Measurements from ENCODE around the gene TTC33.

TTC33 gene

DNA sequence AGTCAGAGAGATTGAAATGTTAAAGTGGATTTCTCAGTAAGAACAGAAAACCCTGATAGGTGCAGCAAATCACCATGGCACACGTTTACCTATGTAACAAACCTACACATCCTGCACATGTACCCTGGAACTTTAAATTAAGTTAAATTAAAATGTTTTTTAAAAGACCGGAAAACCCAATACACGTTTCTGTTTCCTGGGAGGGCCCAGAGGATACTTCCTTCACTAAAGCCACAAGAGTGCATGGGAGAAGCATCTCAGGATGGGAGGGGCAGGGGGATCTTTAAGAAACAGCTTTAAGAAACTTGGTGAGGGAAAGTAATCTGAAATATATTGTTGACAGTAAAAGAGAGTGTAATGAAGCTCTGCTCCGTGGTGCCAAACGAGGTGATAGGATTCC is 240.8 kb downstream of the TTC33 start:
- no peak for DNase-seq (ENCODE audit: low spot score)

DNA sequence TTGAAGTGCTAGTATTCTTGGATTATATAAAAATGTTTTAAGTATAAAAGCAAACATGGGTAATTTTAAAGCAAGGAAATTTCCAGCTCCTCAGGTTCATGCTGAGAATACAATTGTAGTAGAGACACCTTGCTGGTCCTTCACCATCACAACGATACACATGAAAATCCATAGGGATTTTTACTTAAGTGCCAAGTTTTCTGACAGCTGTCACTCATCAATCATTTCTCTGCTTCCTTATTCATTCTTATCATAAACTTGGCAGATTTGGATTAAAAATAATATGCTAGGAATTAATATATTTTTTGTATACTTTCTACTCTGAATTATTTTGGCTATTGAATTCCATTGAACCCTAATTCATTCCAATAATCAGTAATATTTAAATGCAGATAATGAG is 244.0 kb downstream of the TTC33 start:
- DNase-seq (ENCODE audit: low spot score): no peak

DNA sequence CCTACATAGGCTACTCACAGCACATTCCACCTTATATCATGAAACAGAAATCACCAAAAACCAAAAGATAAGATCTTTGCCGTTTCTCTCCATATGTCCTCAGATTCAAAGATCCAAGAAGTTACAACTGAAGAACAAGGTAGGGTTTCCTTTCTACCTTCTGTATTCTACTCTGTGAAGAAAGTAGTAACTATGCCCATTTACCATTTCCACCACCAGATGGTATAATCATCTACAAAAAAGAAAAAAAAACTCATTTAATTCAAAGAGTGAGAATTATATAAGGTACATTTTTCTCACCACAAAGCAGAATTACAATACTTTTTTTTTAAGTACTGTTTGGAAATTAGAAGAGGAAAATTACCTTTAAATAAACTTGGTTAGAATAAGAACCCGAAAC is 248.7 kb downstream of the TTC33 start:
- no peak for DNase-seq (ENCODE audit: low spot score)

DNA sequence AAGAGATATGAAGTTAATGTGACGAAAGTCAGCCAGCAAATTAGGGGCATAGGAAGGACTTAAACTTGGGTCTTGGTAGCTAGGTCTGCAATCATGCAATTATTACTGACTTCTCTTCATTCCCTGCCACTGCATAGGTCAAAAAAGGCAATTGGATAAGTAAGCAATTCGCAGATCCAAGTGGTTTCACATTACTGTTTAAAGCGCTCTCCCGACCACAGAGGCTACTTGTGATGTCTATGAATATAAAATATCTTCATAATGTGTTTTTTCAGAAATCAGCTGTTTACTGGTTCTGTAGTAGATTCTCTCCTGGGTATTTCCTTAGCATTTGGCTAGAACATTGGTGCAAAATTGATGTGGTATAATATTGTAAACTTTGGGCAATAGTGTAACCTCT is 250.7 kb downstream of the TTC33 start:
- no peak for DNase-seq (ENCODE audit: low spot score)

DNA sequence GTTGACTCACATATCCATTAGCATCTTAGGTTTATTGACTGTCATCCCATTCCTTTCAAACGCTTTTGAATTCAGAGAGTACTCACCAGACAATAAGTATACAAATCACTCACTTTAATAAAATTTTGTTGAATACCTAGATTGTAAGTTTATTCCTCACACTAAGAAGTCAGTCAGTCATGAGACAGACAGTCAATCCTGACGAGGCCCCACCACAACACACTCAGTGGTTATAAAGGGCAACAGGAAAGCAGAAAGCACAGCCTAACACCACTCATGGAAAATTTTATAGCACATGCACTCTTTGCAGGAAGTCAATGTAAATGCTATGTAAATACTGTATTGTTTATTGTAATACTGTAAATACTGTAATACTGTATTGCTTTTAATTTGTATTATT is 252.3 kb downstream of the TTC33 start:
- DNase-seq (ENCODE audit: low spot score): no peak

DNA sequence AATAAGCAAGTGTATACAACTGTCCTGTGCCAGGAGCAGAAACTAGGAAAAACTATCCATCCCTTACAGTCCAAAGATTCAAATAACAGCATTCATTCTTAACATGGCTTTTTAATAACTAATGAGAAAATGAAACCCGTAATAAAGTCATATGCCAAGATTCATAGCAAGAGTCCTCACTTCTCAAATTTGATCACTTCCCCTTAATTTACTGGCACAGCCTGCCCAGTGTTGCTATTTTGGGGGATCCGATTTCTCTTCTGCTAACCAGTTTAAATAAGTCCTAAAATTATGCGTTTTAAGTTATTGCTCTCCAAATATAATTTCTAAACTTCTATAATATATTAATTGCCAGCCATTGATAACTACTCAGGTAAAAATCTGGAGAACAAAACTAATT is 253.0 kb downstream of the TTC33 start:
- no peak for DNase-seq (ENCODE audit: low spot score)

DNA sequence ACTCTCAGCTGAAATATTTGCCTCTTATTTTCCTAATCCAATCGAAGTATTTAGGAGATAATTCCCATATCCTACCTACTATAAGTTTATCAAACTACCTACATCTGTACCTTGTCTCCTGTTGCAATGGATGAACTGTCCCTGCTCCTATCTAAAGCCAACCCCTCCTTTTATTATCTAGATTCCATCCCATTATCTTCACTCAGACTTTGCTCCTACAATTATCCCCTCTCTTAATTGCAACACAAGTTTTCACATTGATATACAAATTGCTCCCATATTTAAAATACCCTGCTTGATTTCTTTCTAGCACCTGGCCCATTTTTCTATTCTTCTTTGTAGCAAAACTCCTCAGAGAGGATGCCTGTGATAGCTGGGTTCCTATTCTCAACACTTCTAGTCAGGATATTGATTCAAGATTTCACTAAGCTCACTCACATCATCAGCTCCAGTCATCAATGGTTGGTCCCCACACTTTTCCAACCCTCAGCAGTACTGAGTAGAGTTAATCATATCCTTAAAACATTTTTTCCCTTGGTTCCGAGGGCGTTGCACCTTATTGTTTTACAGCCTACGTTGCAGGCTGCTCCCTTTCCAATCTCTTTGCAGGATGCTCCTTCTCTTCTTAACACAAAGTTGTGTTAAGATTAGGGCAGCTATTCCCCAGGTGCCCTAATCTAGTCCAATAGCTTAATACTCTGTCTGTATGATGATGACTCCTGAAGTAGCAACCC is 253.9 kb downstream of the TTC33 start:
- DNase-seq (ENCODE audit: low spot score): no peak

DNA sequence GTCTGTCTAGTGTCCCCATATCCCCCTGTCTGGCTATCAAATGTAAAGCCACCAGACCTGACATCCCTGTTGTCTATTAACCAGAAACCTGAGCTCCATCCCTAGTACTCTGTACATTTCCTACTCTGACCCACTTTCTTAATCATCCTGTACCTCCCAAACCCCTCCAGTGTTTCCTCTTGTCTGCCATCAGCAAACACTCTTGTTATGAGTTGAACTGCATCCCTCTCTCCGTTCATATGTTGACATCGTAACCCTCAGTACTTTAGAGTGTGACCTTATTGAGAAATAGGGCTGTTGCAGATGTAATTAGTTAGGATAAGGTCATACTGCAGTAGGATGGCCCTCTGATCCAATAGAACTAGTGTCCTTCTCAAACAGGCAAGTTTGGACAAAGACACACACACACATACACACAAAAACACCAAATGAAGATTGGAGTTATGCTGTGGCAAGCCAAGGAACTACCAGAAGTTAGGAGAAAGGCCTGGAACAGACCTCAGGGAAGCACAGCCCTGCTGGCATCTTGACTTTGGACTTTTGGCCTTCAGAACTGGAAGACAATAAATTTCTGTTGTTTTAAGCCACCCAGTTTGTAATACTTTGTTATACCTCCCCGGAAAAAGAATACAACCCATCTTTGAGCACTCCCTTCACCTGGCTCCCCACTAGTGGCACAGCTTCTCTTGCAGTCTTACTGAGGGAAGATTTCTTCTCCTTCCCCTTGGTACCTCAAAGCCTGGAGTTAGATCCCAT is 256.1 kb downstream of the TTC33 start:
- no peak for DNase-seq (ENCODE audit: low spot score)

DNA sequence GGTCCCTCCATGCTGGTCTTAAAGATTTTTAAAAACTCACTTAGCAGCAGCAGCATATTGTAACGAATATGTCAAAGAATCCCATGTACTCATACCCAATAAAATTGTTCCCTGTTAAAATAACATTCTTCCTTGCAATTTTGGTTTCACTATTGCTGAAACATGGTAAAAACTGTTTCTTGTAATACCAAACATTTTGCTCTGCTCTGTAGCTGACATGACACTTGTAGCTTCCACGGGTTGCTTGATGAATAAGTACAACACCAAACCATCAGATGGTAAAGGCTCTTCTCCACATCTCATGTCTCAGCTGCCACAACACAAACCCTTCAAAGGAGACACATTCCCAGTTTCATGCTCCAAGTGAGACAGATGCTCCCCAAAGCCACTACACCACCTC is 256.8 kb downstream of the TTC33 start:
- DNase-seq (ENCODE audit: low spot score): no peak

DNA sequence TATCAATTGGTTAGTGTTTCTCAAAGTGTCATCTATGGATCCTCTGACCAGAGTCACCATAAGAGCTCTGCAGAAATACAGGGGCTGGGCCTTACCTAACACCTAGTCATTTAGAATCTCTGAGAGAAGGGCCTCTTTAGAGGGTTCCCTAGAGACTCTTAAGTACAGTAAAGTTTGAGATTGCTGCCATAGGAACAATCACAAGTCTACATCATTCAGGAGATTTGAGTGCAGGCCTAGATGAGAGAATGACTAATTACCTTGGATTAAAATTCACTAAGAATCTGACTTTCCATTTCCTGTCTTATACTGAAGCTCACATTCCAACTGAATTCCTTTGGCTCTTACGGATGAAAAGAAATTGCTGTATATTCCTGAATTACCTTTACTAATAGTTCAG is 258.2 kb downstream of the TTC33 start:
- no peak for DNase-seq (ENCODE audit: low spot score)

DNA sequence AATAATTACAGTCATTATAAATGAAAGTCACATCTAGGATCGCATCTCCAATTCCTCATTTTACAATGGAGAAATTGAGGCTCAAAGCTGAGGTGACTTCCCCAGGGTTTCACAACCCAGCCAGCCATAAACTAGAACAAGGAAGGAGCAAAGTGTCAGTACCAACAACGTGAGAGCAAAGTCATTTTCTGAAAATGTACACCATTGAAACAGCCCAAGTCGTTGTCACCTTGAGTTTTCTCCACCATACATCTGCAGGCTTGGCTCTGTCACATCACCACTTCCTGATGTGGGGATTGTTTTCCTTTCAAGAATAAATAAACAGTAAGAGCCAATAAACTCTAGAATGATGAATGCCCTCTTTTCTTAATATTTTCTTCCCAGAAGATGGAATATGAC is 260.5 kb downstream of the TTC33 start:
- no peak for DNase-seq (ENCODE audit: low spot score)

DNA sequence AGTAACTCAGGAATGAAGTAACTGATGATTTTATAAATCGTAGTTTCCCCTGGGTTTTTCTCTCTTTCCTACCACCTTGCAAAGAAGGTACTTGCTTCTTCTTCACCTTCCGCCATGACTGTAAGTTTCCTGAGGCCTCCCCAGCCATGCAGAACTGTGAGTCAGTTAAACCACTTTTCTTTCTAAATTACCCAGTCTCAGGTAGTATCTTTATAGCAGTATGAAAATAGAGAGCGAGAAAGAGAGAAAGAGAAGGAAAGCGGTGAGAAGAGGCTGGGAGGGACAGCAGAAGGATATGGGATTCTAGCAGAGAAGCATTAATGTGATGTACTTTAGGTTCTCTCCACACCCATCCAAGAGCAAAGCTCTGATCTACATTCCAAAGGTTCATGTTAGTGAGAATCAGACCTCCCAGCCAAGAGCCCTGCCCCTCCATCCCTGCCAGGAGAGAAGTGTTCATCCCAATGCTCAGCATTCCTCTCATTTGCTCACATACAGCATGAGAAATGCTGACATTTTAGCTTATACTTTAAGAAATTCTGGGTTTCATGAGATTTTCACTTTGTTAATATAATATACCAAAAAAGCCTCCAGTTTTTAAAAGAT is 261.0 kb downstream of the TTC33 start:
- peak; percentile 14 for DNase-seq (ENCODE audit: low spot score)

DNA sequence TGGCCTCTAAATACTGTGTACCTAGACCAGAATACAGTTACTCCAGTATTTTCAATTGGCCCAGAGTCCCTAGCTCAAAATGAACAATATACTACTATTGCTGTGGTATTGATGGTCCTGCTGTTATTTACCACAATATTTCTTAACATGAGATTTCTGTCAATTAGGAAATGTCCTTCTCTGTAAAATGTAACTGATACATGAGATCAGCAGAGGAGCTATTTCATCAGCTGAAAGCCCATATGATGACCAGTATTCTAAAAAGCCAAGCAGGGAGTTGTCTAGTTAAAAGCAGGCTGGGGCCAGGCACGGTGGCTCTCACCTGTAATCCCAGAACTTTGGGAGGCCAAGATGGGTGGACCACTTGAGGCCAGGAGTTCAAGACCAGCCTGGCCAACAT is 263.7 kb downstream of the TTC33 start:
- DNase-seq (ENCODE audit: low spot score): no peak

DNA sequence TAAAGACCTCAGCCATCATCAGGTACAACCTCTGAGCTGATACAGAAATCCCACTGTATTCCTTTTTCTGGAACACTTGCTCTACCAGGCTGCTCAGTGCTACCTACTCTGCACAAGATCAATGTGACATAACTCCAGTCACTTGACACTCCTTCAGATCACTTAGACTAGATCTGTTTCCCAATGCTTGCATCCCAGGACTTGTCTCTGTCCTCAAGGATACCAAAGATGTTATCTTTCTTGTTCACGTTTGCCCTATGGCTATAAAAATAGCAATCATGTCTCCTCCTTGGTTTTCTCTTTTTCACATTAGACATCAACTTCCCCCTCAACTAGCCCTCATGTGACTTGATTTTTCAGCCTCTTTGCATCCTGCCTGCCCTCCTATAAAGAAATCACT is 264.1 kb downstream of the TTC33 start:
- no peak for DNase-seq (ENCODE audit: low spot score)

DNA sequence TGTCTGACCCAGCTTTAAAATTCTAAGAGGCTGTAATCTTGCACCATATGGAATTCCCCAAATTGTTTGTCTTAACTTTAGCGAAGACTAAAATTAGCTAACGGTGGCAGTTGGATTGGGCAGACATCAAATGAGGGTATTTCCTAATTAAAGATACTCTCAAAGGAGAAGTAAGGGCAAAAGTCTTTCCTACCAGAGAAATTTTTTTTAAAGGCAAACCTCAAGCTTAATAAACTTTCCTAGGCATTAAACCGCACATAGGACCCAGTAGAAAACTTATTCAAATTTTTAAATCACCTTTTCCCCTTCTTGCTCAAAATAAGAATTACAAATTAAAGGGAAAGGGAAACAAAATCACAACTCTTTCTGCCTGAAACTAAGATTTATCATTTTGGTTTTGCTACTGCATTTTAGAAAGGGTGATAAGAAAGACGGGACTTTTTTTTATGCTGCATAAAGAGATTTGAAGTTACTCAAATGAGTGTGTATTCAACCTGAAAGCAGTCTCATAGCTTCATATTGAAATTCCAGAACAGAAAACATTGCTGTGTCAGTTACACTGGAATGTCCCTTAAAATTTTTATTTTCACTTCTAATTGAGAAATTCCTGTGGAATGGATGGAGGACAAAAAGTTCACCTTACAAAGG is 265.2 kb downstream of the TTC33 start:
- DNase-seq (ENCODE audit: low spot score): no peak

DNA sequence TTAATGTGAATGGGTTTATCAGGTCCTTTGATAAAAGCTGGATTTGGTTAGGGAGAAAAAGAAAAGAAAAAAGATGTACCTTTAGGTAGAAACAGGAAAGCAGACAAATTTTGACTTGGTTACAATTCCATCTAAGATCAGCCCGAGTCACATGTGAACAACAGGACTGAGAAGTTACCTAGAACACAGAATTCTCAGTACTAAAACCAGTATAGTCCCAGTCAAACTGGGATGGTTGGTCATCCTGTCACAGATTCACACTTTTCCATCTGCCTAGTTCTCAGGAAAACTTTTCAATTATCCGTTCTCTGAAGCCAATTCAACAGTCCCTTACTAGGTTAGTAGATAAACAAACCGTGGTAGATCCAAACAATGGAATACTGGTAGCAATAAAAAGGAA is 266.3 kb downstream of the TTC33 start:
- no peak for DNase-seq (ENCODE audit: low spot score)

DNA sequence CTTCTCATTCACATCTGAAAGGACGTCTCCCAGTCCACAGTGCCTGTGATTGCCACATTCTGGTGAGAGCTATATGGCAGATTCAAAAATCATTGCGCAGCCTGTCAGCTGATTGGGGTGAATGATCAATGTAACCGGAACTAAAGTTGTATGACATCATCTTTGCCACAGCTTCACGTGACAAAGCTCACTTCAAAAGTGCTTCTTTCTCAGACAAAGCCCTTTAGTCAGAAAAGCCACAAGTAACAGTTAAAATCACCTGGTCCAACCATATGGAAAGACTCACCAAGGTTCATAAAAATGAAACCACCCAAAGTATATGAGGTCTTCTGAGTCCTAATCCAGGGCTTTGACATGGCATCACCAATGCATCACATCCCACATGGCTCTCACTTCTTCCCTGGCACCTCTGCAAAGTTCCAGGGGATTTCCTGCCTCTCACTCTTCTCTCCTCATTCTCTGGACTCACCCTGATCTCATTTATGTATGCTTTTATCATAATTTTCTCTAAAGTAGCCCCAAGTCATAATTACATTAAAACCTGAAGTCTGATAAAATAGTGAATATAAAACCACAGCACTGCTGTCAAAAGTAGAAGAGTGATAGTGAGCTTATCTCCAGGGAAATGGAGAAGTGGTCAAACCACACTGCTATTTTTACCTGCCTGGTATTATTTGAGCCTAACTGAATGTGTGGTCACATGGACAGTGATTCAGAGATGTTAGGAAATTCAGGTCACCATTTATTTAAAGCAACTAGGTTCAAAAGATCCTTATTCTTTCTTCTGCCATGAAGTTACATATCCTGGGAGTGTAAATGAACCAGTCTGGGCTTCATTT is 269.1 kb downstream of the TTC33 start:
- no peak for DNase-seq (ENCODE audit: low spot score)

DNA sequence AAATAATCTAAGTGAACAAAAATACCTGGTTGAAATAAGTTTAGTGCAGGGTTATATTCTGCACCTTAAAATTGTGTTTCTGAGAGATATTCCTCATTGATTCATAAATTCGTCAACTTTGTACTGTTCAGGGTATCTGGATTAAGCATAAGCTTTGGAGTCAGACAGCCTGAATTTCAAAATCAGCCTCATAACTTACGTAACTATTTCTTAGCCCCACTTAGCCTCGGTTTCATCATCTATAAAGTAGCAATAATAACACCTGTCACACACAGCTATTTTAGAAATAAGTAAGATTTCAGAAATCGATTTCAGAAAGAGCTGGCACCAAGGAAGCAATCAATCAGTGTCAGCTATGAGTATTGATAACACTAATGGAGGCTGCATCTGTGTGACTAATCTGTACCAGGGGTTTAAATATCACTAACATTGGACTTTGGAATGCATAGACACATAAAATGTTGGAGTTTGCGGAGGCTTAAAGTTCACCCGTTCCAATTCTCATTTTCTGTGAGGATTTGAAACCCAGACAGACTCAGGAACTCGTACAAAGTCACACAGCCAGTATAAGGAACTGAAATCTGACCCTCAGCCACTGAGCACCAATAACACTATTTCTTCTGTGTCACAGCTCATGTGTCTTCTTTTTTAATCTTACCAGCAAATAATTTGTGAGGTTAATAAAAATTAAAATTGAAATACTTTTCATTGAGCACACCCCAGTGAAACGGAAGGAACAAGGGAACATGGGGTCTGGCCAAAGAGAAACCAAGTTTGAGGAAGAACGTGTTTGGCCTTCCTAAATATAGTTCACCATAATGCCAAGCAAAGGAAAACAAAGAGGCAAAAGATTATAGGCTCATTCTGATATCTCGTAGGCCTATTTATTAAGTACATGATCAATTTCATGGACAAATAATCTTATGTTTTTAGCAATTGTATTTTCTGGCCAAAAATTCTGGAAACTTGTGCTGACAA is 270.5 kb downstream of the TTC33 start:
- no peak for DNase-seq (ENCODE audit: low spot score)

DNA sequence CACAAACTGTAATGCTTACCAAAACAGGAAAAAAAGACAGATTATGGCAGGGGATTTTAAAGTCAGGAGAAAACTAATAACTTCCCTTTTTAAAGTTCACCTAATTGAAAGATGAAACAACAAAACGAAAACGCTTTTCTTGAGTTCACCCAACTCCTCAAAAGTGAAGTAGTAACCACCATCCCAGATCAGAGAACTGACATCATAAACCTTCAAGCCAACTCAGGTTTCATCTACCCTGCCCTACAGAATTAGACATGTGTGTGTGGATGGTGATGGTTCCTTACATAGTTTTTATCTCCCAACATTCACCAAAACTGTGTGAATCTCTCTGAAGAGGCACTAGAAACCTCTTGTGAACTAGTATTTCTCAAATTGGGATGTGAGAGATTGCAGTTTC is 271.3 kb downstream of the TTC33 start:
- no peak for DNase-seq (ENCODE audit: low spot score)

DNA sequence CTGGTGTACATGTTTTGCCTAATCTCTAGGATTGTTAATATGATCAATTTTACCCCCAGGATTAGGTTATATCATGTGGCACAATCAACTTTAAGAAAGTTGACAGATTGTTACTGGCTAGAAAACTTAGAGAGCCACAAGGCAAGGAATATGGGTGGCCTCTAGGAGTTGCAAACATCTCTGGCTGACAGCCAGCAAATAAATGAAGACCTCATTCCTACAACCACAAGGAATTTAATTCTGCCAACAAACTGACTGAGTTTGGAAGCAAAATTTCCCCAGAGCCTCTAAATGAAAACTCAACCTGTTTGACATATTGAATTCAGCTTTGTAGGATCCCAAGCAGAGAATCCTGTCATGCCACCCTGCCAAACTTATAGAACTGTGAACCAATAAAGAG is 272.4 kb downstream of the TTC33 start:
- DNase-seq (ENCODE audit: low spot score): no peak

DNA sequence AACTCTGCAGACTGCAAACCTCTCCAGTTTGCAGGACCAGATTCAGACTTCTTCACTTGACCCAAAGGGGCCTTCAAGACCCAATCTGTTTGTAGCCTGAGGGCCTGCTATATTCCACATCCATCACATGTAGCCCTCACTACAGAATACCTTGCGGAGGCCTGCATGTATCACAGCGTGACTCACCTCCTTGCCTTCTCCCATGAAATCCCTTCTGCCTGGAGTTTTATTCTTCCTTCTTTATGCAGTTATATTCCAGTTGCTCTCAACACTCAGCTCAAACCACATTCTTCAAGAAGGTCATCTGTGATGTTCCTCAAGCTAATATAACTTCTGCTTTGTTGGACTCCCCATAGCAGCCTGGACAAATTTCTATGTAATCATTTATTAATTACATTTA is 274.5 kb downstream of the TTC33 start:
- no peak for DNase-seq (ENCODE audit: low spot score)
